A549 (cell line): Measurements from ENCODE around the gene ITGB7.

ENCODE experiments used
- CTCF ChIP-seq: fragments of >200 bp; sonication (Bioruptor Twin); formaldehyde crosslinking; IDR thresholded peaks from 3 replicates; pipeline ENCODE4 v1.5.1; 2016
- E2F6 ChIP-seq: IDR thresholded peaks from 2 replicates; pipeline ENCODE4 v1.6.1; 2012; ENCODE audit warnings: low read depth, borderline replicate concordance
- ELK1 ChIP-seq: fragments of 150-350 bp; IDR thresholded peaks from 2 replicates; pipeline ENCODE4 v1.6.1; 2014; ENCODE audit warnings: low read depth, mild to moderate bottlenecking, low read length

GRCh38 chr12:53201177-53201541 is 5.9 kb downstream of the ITGB7 start:
- no peak for TF ChIP-seq ELK1
- no peak for TF ChIP-seq E2F6
- TF ChIP-seq CTCF, result no peak
